Keratinocyte (primary cell): ENCODE measurements around the gene C19orf25. TPM values are rescaled to one million over a fixed set of nuclear protein-coding genes. Genes with fewer than 3 reads are reported as not detected.

Experiments used
- DNase-seq: peaks from one replicate; pipeline ENCODE4 v3.0.0-alpha.2; 2011; ENCODE audit warnings: low read depth, missing footprints, low spot score
- FAIRE-seq: peaks from 2 replicates; lab custom pipeline; 2011; peaks lifted over from hg19 to GRCh38; lab: Jason Lieb, UNC
- H2AFZ ChIP-seq: 2 replicates; pipeline ENCODE4 v1.6.0; 2012; ENCODE audit warnings: low read length, control low read depth, inconsistent platforms; ENCODE audit not compliant: control insufficient read depth
- H3K27ac ChIP-seq: 2 replicates; pipeline ENCODE4 v1.5.1; 2011; ENCODE audit warnings: low read length; ENCODE audit not compliant: control insufficient read depth, insufficient read depth
- H3K27me3 ChIP-seq: 3 replicates; pipeline ENCODE4 v1.6.0; 2011; ENCODE audit warnings: low read length; ENCODE audit not compliant: control insufficient read depth, insufficient read depth; ENCODE audit errors: extremely low read depth
- H3K36me3 ChIP-seq, 2 experiments: 2 replicates in 1 of 2; 3 replicates in 1 of 2; pipeline ENCODE4 v1.5.1; 2011; ENCODE audit warnings: low read length in 2 of 2, mild to moderate bottlenecking in 1 of 2; ENCODE audit not compliant: control insufficient read depth in 2 of 2, insufficient read depth in 2 of 2; ENCODE audit errors: extremely low read depth in 1 of 2
- H3K4me1 ChIP-seq: 3 replicates; pipeline ENCODE4 v1.5.1; 2011; ENCODE audit warnings: low read length; ENCODE audit not compliant: control insufficient read depth, insufficient read depth; ENCODE audit errors: extremely low read depth
- H3K4me2 ChIP-seq: 3 replicates; pipeline ENCODE4 v1.6.0; 2011; ENCODE audit warnings: low read depth, low read length; ENCODE audit not compliant: control insufficient read depth, insufficient read depth; ENCODE audit errors: extremely low read depth
- H3K4me3 ChIP-seq, 3 experiments: fragments of 200-600 bp in 1 of 3; sonication (generic) in 1 of 3; 2 replicates in 2 of 3; 3 replicates in 1 of 3; pipeline ENCODE4 v1.5.1; 2011 to 2016; ENCODE audit warnings: low read length in 3 of 3, mild to moderate bottlenecking in 3 of 3, control low read depth in 2 of 3, inconsistent platforms in 1 of 3, low read depth in 1 of 3, mixed read lengths in 1 of 3, mixed run types in 1 of 3, moderate library complexity in 1 of 3; ENCODE audit not compliant: control insufficient read depth in 2 of 3, insufficient read depth in 2 of 3; ENCODE audit errors: extremely low read depth in 1 of 3
- H3K79me2 ChIP-seq: 2 replicates; pipeline ENCODE4 v1.6.0; 2012; ENCODE audit warnings: low read length; ENCODE audit not compliant: control insufficient read depth, insufficient read depth
- H3K9ac ChIP-seq: 3 replicates; pipeline ENCODE4 v1.6.0; 2011; ENCODE audit warnings: low read length; ENCODE audit not compliant: control insufficient read depth, insufficient read depth; ENCODE audit errors: extremely low read depth
- H3K9me1 ChIP-seq: 3 replicates; pipeline ENCODE4 v1.6.0; 2011; ENCODE audit warnings: low read length; ENCODE audit not compliant: control insufficient read depth, insufficient read depth; ENCODE audit errors: extremely low read depth
- H3K9me3 ChIP-seq: 2 replicates; pipeline ENCODE4 v1.5.1; 2012; ENCODE audit warnings: low read depth, low read length; ENCODE audit not compliant: control insufficient read depth
- H4K20me1 ChIP-seq: 3 replicates; pipeline ENCODE4 v1.6.0; 2011; ENCODE audit warnings: low read length; ENCODE audit not compliant: control insufficient read depth, insufficient read depth; ENCODE audit errors: extremely low read depth
- EZH2 ChIP-seq: IDR thresholded peaks from one replicate; pipeline ENCODE4 v1.6.1; 2012; ENCODE audit warnings: inconsistent platforms, mild to moderate bottlenecking, low read length, moderate library complexity
- dilution Hi-C: fragments of 300-500 bp; cut with MboI; formaldehyde crosslinking; loops from one replicate; pipeline ENCODE4 v1.7.0; 2020; ENCODE audit warnings: low sequenced_read_pairs; ENCODE audit not compliant: extremely low pct_ligation_motif_present
- polyA plus RNA-seq, 5 experiments: library from polyadenylated mRNA; depleted of rRNA in 3 of 5; stranded (reverse) in 3 of 5; stranded (forward) in 1 of 5; unstranded in 1 of 5; fragments of >200 nt; gene quantifications; 1 replicate in 1 of 5; 2 replicates in 3 of 5; 3 replicates in 1 of 5; pipeline versions ENCODE4 v1.2.1 to v1.2.3, GENCODE V29; 2011 to 2012; ENCODE audit warnings: missing spikeins in 2 of 5, low read depth in 1 of 5, low replicate concordance in 1 of 5
- TF ChIP-seq, protein P1 (sequence below), 3 experiments: IDR thresholded peaks in 1 of 3; conservative IDR thresholded peaks in 1 of 3; optimal IDR thresholded peaks in 1 of 3; 2 replicates in 2 of 3; 3 replicates in 1 of 3; pipeline versions ENCODE3 to v1.5.1; 2011; ENCODE audit warnings: low read length in 3 of 3, mild to moderate bottlenecking in 3 of 3, moderate library complexity in 2 of 3, control low read depth in 1 of 3, inconsistent platforms in 1 of 3; ENCODE audit not compliant: insufficient read depth in 2 of 3; ENCODE audit errors: extremely low read depth in 1 of 3

Gene C19orf25
- polyA plus RNA-seq, 1 donor (not counting 4 experiments of a cell fraction or from before 2014, with no cell fraction given): 11.2 TPM

GRCh38 chr19:1457892-1458291 lies 21.1 kb downstream of the C19orf25 start:
- TF ChIP-seq, protein P1, sequence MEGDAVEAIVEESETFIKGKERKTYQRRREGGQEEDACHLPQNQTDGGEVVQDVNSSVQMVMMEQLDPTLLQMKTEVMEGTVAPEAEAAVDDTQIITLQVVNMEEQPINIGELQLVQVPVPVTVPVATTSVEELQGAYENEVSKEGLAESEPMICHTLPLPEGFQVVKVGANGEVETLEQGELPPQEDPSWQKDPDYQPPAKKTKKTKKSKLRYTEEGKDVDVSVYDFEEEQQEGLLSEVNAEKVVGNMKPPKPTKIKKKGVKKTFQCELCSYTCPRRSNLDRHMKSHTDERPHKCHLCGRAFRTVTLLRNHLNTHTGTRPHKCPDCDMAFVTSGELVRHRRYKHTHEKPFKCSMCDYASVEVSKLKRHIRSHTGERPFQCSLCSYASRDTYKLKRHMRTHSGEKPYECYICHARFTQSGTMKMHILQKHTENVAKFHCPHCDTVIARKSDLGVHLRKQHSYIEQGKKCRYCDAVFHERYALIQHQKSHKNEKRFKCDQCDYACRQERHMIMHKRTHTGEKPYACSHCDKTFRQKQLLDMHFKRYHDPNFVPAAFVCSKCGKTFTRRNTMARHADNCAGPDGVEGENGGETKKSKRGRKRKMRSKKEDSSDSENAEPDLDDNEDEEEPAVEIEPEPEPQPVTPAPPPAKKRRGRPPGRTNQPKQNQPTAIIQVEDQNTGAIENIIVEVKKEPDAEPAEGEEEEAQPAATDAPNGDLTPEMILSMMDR (optimal IDR thresholded peaks at IDR 0.05 in 1 of 3, IDR thresholded peaks at IDR 0.05 in 1 of 3, conservative IDR thresholded peaks at IDR 0.05 in 1 of 3; ENCODE audit: extremely low read depth in 1 of 3, insufficient read depth in 2 of 3, low read length in 3 of 3): no peak
- no peak for TF ChIP-seq EZH2
- no peak overlapping the region for H2AFZ ChIP-seq
- no peak overlapping the region for H3K27ac ChIP-seq
- H4K20me1 ChIP-seq: no peaks in the 10 kb centered on the region
- H3K4me1 ChIP-seq: peaks cover 6% of the 10 kb centered on the region
- no peak for DNase-seq
- peaks cover 47% of the 10 kb centered on the region for H3K27me3 ChIP-seq
- H3K9me3 ChIP-seq: no peaks in the 10 kb centered on the region
- H3K36me3 ChIP-seq: no peaks in the 10 kb centered on the region
- dilution Hi-C loops: no loop called here
- H3K4me2 ChIP-seq: no peak overlapping the region
- H3K4me3 ChIP-seq: no peak overlapping the region
- no peak overlapping the region for H3K9ac ChIP-seq
- no peaks in the 10 kb centered on the region for H3K9me1 ChIP-seq
- H3K79me2 ChIP-seq: no peaks in the 10 kb centered on the region
- FAIRE-seq: no peak

- Histone ChIP-seq H3K9ac (no peak overlapping the region), H3K9me3 (no peaks in the 10 kb centered on the region), H3K4me2 (no peak overlapping the region), H2AFZ (no peak overlapping the region), H4K20me1 (no peaks in the 10 kb centered on the region), H3K79me2 (no peaks in the 10 kb centered on the region), H3K36me3 (no peaks in the 10 kb centered on the region), H3K27me3 (peaks cover 54% of the 10 kb centered on the region), H3K4me3 (no peak overlapping the region), H3K27ac (no peak overlapping the region), H3K4me1 (peaks cover 6% of the 10 kb centered on the region), H3K9me1 (no peaks in the 10 kb centered on the region)
- DNase-seq (no peak), FAIRE-seq (no peak)
- TF ChIP-seq EZH2: no peak
- TF ChIP-seq, protein P1 (optimal IDR thresholded peaks at IDR 0.05 in 1 of 3, IDR thresholded peaks at IDR 0.05 in 1 of 3, conservative IDR thresholded peaks at IDR 0.05 in 1 of 3; ENCODE audit: extremely low read depth in 1 of 3, insufficient read depth in 2 of 3, low read length in 3 of 3): peak in 1 of 3 experiments; percentile 26
- dilution Hi-C loops: no loop called here
These were observed 21.8 kb downstream of the C19orf25 start for GRCh38 chr19:1457031-1457739.
